GM19372 (cell line): ENCODE measurements around the gene ADK.
"Not testable (repeated sequence)": the region's sequence is repeated elsewhere in the genome, so short reads cannot be mapped to it uniquely, and the experiment has no call there.

ENCODE experiments used
- ATAC-seq: cut with Tn5 transposase; IDR thresholded peaks from one replicate; pipeline ENCODE4 v1.9.1; 2021; ENCODE audit warnings: mild to moderate bottlenecking, low read depth, moderate library complexity; ENCODE audit not compliant: unreplicated experiment

The ADK gene

DNA sequence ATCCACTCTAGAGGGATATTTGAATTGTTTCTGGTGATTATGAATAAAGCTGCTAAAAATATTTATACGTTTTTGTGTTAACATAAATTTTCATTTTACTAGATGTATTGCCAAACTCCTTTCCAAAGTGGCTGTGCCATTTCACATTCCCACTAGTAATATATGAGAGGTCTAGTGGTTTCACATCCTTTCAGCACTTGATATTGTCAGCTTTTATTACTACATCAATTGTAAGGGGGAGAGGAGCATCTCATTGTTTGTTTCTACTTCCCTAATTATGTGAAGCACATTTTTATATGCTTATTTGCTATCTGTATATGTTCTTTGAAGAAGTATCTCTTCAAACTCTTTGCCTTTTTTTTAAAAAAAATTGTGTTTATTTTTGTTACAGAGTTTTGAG is 184.5 kb downstream of the ADK start:
- no peak for ATAC-seq

DNA sequence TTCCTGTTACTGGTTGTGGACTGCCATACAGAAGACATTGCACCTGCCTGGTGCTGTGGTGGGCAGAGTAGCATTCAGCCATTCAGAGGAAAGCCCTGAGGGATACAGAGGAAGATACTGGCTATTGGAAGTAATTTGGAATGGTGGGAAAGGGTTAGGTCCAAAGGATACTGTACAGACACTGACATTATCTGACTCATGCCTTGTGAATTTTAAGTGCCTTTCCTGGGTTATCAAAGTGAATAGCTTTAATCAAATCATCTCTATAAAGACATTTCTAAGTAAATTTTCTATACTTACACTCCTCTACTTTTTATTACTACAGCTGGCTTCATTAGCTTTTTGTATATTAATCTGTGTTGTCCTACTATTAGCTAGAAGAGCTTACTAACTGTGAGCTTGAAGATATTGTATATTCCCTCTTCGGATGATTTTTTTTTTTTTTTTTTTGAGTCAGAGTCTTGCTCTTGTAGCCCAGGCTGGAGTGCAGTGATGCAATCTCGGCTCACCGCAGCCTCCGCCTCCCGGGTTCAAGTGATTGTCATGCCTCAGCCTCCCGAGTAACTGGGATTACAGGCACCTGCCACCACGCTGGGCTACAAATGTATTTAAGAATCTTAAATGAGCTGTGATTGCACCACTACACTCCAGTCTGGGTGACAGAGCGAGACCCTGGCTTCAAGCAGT is 186.5 kb downstream of the ADK start:
- no peak for ATAC-seq

DNA sequence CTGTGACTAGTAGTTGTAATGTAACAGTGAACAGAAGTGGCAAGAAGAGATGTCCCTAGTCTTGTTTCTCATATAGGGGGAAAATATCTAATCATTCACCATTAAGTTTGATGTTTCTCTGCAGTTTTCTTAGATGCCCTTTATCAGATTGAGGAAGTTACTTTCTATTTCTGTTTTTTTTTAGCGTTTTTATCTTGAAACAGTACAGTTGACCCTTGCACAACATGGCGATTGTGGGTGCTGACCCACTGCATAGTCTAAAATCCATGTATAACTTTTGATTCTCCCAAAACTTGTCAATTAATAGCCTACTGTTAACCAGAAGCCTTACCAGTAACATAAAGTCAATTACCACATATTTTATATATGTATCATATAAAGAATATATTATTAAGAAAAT is 192.0 kb downstream of the ADK start:
- no peak for ATAC-seq

DNA sequence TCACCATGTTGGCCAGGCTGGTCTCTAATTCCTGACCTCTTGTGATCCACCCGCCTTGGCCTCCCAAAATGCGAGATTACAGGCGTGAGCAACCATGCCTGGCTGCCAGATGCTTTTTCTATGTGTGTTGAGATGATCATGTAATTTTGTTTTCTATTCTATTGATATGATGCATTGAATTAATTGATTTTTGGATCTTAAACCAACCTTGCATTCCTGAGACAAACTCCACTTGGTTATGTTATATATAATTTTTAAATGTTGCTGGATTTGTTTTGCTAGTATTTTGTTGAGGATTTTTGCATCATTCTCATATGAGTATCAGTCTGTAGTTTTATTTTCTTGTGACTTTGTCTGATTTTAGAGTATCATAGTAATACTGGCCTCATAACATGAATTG is 192.8 kb downstream of the ADK start:
- no peak for ATAC-seq

DNA sequence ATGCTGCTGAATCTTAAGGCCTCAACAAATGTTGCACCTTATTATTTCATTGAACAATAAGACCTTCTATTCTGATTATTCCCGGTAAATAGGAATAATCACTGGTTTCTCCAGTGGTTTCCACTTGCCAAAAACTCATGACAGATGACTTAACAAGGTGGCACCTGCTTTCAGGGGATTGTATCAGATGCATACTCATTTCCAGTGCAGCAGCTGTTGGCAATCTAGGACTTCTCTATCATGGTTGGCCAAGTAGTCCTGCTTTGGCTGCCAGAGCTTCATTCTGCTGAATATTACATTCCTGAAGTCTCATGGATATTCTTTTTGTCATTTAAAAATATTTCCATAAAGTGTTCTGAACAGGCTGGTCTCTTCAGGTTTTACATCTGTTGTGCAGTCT is 193.3 kb downstream of the ADK start:
- ATAC-seq, result no peak

DNA sequence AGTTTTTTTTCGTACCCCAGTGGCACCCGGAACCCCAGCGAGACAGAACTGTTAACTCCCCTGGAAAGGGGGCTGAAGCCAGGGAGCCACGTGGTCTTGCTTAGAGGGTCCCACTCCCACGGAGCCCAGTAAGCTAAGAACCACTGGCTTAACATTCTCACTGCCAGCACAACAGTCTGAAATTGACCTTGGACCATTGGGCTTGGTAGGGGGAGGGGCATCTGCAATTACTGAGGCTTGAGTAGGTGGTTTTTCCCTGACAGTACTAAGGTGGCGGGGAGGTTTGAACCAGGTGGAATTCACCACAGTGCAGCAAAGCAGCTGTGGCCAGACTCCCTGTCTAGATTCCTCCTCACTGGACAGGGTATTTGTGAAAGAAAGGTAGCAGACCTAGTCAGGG is 196.5 kb downstream of the ADK start:
- ATAC-seq, result no peak

DNA sequence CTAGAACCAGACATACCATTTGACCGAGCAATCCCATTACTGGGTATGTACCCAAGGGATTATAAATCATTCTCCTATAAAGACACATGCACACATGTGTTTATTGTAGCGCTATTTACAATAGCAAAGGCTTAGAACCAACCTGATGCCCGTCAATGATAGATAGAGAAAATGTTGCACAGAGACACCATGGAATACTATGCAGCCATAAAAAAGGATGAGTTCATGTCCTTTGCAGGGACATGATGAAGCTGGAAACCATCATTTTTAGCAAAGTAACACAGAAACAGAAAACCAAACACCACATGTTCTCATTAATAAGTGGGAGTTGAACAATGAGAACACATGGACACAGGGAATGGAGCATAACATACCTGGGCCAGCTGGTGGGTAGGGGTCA is 202.0 kb downstream of the ADK start:
- ATAC-seq, result not testable (repeated sequence)

DNA sequence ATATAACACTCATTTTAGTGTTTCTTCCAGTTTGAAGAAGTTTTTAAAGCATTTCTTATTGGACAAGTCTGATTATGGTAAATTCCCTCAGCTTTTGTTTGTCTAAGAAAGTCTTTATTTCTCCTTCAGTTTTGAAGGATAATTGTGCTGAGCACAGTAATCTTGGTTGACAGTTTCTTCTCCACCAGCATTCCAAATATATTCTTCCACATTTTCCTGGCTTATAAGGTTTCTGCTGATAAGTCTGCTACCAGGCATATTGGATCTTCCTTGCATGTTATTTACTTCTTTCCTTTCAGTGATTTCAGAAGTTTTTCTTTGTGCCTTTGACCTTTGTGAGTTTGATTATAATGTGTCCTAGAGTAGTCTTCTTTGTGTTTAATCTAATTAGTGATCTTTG is 210.7 kb downstream of the ADK start:
- ATAC-seq, result no peak

DNA sequence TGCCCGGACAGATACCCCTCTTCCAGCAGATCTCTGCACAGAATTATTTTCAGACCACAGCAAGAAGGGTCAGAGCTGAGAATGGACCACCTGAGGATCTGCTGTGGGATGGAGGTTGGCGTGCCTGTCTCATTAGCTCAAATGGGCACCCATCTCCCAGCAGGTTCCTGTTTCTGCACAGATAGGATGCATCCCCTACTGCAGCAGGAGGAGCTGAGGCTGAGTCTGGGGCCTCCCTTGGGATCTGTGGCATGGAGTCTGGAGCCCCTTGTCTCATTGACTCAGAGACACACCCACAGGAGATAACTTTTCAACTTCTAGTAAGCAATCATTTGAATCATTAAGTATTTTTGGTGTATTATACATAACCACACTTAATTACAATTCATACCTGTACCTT is 212.7 kb downstream of the ADK start:
- no peak for ATAC-seq

DNA sequence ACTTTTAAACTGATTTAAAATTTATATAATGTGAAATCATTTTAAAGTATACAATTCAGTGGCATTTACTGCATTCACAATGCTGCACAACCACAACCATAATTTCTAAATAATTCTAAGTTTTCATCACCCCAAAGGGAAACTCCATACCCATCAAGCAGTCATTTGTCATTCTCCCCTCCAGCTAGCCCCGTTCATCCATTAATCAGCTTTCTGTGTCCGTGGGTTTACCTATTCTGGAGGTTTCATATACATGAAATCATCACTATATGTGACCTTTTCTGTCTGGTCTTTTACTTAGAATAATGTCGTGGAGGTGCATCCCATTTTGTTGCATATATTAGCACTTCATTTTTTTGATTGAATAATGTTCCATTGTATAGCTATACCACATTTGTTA is 214.1 kb downstream of the ADK start:
- ATAC-seq, result no peak

DNA sequence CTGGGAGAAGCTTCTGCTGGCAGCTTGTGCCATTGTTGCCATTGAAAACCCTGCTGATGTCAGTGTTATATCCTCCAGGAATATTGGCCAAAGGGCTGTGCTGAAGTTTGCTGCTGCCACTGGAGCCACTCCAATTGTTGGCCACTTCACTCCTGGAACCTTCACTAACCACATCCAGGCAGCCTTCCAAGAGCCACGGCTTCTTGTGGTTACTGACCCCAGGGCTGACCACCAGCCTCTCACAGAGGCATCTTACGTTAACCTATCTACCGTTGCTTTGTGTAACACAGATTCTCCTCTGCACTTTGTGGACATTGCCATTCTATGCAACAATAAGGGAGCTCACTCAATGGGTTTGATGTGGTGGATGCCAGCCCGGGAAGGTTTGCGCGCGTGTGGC is 220.7 kb downstream of the ADK start:
- no peak for ATAC-seq

DNA sequence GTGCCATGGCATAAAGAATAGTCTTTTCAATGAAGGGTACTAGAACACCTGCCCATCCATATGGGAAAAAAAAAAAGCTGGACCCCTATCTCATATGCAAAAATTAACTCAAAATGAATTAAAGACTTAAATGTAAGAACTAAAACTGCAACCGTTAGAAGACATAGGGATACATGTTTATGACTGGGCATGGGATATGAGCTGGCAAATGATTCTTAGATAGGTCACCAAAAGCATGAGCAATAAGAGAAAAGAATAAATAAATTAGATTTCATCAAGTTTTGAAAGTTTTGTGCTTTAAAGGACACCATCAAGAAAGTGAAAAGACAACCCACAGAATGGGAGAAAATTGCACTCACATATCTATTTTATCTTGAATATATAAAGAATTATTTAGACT is 222.0 kb downstream of the ADK start:
- ATAC-seq, result no peak

DNA sequence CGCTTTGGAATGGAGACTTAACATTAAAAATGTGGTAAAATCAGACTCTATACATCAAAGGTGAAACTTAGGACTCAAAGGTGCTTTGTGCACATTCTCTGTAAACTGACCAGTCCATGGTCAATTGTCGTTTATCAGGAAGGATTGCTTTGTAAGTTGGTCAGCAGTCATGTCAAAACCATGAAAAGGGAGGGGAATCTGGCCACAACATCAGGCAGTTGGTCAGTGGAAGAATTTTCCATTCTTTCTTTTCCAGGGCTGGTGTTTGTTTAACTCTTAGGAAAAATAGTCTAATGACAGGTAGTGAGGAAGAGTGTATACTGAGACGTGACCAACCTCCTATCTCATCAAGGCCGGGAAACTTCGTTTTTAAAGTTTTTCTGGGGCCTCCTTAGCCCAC is 226.5 kb downstream of the ADK start:
- ATAC-seq, result no peak

DNA sequence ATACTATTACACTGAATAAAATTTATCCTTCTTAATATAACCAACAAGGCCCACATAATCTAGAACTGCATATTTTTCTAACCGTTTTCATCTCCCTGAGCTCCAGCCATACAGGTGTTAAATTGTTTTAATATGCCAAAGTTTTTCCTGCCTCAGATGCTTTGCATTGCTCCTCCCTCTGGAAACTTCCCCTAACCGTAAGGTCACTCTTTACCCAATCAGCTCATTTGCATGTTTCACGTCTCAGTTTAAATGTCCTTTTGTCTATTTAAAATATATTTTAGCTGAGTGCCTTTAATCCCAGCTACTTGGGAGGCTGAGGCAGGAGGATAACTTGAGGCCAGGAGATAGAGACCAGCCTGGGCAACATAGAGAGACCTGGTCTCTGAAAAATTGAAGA is 228.5 kb downstream of the ADK start:
- ATAC-seq, result no peak

DNA sequence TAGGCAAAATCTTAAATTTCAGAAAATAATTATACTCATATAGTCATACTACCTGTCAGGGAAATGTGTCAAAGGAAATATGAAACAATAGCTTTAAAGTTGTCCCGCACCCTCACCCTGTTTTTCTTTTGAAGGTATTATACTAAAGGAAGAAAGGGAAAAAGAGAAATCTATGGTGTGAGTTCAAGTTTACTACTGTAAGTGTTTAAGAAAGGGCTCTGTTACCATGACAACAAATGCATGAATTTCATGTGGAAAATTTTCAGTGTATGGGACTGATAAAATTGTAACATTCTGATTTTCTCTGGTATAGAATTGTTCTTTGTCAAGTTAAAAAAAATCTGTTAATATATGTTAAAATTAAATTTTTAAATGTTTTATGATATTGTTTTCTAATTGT is 229.8 kb downstream of the ADK start:
- no peak for ATAC-seq

DNA sequence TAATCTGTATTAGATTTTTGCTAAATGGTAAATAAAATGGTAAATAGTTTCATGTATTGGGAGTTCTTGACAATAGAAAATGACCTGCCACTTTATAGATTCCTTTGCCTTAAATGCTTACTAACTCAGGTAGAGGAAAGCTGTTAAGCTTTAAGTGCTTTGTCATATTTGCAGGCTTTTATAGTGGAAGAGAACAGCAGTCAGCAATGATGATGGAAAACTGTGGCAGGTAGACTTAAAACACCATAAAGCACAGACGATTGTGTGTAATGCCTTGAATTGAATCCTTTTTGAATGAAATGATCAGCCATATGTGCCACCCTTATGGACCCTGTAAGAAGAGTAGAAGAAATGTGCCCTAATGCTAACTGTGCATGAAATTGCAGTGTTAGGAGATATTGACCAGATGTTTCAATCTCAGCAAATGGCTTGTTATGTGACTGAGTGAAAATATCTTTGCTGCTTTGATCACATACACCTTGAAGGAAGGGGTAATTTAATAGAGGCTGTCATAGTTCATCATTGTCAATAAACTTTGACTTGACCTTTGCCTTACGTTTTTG is 230.4 kb downstream of the ADK start:
- no peak for ATAC-seq

DNA sequence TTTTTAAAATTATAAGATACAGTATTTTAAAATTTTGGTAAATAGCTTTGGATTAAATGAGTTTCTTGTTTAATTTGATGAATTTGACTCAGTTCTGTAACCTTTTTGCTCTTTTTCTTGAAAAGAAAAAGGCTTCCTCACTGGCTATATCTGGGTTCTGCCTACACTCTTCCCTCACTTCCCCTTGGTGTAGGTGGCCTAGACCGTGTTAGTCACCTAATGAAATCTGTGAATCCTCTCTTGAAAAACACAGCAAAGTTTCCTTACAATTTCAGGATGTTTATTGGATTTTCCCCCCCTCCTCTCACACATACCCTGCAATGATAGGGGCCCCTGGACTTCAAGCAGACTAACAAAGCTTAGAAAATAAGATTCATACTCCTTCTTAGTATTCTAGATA is 231.6 kb downstream of the ADK start:
- ATAC-seq, result no peak

DNA sequence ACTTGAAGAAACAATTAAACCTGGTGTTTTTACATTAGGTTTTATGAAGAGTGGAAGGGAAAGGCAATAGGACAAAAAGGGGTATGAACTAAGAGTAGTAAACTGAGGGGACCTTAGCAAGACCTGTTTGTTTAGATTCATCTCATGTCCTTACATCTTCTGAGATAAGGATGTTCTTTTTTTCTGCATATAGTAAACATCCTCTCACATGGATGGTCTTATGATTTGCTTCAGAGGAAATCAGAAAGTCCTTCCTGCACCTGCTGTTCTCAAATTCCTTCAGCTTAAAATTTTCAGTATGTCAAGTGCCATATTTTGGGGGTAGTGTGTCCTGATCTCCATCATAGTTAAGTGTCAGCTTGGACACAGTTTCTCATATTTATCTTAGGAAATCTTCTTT is 232.6 kb downstream of the ADK start:
- no peak for ATAC-seq

DNA sequence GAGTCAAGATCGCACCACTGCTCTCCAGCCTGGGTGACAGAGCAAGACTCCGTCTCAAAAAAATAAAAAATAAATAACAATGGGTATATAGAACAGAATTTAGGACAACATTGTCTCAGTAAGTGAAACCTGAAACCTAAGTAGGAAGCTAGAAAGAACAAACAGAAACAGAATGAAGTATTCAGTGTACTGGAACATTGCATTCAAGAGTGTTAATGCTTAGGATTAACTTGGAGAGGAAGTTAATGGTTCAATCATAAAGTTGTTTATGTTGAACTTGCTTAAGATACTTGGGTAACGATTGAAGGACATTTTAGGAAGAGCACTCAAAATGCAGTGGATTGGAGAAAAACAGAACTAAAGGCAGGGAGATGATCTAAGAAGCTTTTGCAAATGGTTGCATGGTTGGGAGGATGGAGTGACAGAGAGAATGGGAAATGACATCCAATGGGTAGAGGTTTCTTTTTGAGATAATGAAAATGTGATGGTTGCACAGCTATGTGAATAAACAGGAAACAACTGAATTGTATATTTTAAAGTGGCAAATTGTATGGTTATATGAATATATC is 233.7 kb downstream of the ADK start:
- no peak for ATAC-seq

DNA sequence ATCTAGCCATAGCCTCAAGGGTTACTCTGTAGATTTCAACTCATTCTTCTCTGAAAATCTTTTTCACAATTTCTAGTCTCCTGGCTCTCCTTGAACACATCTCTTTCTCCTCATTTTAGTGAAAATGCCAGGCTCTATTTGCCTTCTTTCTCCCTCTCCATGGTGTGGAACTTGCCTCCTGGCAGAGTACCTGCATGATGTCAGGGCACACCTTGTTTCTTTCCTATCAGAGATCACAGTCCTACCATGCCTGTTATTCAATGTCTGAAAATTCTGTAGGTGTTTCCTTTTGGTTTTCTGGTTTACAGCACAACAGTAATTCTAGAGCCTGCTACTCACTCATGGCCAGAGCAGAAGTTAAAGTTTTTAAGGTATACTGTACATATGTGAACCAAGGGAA is 237.8 kb downstream of the ADK start:
- ATAC-seq, result no peak

DNA sequence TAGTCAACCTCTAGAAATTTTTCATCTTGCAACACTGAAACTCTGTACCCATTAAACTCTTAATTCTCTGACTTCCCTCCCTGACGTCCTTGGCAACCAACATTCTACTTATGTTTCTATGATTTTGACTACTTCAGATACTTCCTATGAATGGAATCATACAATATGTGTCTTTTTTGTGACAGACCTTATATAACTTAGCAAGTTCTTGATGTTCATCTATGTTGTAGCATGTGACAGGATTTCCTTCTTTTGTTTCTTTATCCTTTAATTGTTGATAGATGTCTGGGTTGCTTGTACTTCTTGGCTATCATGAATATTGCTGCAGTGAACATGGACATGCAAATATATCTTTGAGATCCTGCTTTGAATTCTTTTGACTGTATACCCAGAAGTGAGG is 240.8 kb downstream of the ADK start:
- ATAC-seq, result no peak

DNA sequence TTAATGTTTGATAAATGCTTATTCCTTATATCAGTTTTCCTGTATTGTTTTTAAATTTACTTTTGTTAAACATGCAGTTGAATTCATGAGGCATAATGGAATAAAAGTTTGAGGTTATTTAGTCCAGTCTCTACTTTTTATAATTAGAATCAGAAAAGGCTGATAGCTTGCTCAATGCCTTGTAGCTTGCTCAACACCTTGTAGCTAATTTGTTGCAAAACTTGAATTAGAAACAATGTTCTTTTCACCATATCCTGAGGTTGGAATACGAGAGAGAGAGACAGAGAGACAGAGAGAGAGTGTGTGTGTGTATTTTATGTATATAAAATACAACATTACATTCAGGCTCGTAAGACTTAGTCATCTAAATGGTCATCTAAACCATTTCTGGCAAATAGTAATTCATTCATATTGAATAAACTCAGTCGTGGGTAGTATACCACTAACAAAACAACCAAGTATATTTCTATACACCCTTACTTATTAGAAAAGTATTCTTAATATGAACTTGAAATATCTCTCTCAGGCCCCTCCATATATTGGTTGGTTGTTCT is 243.5 kb downstream of the ADK start:
- no peak for ATAC-seq
